Dedifferentiated amniotic fluid mesenchymal stem cell (primary cell): ENCODE measurements around the gene MSI2.

Experiments used
- DNase-seq: peaks from one replicate; pipeline ENCODE4 v3.0.0-alpha.2; 2016; ENCODE audit errors: extremely low spot score

MSI2 gene

DNA sequence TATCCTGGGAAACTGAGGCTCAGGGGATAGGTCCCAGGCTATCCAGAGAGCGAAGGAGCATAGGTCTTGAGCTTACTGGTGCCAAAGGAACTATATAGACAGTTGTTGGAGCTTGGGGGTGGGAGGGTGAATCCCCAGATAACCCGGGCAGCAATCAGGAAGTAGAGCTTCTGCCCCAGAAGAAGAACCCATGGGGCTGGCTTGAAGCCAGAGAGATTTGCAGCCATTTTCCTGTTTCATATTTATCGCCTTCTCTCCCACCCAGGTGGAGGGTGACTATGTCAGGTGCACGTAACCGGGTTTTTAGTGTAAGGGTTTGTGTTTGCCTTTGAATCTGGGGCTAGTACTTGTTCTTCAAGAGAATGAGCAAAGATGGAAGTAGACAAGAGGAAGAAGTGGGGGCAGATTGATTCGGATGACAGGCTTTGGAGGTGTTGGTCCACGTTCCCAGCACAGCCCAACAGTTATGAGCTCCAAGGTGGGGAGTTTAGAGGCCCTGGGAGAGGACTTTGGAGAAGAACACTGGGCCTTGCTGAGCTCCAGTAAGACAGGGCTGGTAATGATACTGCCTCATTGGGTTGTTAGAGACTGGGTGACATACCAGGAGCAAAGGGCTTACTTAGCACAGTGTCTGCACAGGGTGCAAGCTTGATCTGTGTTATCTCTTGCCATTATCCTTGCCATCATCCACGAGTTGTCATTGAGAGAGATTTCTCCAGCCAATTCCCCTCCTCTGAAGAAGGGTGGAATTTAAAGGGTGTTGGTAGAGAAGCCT lies 343.1 kb downstream of the MSI2 start:
- no peak for DNase-seq

DNA sequence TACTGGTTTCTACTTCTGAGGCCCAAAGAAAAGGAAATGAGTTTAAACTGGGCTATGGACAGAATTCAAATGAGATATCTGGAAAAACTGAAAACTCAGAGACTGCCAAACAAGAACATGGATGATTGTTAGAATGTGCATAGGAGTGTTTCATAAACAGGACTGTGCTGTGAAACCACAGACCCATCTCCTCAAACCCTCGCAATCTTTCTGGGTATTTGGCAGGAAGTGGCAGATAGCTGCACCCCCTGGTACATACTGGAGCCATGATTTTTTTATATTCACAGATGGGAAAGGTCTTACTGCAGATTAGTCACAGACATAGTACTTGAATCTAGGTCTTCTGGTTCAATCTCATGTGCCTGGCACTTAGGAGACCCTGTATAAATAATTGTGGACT lies 343.8 kb downstream of the MSI2 start:
- no peak for DNase-seq

DNA sequence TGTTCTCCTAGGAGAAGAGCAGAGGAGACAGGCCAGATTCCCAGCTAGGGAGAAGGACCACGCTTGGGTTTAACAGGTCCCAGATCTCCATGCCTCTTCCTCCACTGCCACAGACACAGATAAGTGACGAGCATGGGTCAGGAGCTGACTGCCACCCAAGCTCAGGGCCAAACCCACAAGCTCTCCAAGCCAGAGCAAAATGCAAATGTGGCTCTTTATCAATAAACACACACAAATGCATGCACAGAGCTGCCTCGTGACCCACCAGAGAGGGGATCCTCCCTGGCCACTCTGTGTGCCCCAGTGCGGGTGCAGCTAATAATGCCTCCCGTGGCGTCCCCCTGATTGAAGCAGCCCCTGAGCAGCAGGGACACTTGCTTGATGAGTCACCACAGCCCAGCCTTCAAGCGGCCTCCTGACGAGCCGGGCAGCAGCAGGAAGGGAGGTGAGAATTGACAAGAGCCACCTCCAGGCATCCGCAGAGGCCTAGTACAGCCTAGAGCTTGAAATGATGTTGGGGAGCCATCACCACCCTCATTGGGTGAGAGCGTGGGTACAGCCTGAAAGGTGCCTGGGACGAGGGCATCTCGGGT lies 344.9 kb downstream of the MSI2 start:
- DNase-seq, result no peak

DNA sequence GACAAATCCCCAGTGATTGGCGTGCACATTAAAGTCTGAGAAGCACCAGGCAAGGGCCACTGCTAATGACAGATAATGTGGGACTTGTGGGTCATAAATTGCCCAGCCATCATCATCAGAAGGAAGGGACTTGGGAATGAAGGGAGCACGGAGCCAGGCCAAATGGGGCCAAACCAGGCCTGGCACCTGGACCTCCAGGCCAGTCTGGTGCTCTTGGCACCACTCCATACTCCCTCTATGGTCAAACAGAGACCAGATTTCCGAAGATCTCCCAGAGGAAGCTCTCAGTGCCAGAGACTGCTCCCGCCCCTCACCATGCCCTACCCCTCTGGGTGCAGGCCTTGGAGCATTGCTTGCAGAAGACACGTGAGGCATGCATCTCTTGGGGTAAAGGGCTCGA lies 346.6 kb downstream of the MSI2 start:
- no peak for DNase-seq

DNA sequence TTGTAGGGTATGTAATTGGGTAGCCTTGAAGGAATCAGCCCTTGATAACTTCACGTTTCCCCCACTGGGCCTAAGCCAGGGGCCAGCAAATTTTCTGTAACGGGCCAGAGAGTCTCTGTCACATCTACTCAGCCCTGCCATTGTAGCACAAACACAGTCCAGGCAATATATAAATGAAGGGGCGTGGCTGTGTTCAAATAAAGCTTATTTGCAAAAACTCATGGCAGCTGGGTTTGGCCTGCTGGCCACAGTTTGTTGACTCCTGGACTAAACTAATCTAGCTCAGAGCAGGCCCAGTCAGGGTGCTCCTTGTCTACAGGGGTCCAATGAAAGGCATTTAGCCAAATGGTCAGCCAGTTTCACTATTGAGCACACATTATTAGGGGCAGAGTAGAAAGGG lies 347.2 kb downstream of the MSI2 start:
- DNase-seq, result no peak

DNA sequence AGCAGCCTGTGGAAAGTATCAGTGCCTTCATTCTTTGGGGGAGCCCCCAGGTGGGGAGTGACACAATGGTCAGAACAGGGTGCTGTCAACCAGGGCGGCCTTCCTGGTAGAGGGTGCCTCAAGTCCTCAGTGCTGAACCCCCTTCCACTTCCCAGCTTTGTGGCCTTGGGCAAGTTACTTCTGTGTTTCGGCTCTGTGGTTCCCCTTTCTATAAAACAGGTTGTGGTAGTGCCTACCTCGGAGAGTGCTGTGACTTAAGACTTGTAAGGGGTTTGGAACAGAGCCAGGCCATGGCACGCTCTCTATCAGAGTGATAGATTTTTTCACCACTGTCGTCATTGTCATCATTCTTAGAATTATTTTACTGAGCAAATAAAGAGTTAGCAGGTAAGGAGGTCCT lies 347.7 kb downstream of the MSI2 start:
- no peak for DNase-seq

DNA sequence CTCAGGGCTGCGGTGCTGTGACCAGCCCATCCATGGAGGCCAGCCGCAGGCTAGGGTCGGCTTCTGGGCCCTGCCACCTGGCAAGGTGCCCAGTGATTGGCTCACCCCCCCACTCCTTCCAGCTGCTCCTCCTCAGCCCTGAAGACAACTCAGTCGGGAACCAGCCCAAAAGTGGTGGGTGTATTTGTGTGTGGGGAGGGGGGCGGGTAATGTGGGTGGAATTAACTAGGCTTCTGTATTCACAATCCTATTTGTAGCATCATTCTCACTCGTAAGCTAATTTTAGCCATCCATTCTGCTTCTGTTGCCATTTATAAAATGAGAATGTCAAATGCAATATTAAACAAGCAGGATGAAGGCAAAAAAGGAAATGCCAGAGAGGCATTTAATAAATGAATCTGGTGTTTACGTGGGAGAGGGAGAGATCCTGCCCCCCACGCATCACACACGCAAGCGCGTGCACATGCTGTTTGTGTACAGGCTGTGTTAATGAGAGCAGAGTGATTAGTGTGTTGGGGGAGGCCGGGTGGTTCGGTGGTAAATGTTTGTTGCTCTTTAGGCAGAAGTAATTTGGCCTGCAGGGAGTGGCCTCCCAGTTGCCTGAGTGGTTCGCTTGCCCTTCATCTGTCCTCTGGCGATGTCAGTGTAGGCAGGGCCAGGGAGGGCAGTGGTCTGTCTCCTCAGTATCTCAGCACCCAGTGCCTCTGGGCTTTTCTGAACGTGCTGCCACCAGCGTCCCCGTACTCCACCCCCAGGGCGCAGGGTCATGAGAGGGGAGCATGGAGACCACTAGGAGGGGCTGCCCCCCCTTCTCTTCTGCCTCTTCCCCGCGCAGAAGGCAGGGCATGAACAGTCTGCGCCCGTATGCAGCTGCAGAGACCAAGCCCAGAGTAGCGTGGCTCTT lies 348.7 kb downstream of the MSI2 start:
- no peak for DNase-seq

DNA sequence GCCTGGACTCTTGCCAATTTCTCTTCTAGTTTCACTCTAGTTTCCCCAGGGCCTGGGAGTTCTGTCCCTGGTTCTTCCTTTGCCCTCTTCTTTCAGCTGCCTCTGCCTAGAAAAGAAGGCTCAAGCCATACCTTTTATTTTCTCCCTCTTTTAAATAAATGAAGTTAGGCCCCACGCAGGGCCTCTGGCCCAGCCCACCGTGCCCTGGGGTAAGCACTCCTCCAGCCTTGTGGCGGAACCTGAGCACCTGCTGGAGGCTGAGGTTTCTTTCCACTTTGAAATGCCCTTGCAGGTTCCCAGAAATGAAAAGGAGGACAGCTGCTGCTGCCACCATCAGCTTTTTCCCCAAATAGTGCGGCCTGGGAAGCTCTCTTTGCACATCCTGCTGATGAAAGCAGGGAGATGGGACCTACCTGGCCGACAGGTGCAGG lies 349.4 kb downstream of the MSI2 start:
- peak; percentile 52 for DNase-seq

DNA sequence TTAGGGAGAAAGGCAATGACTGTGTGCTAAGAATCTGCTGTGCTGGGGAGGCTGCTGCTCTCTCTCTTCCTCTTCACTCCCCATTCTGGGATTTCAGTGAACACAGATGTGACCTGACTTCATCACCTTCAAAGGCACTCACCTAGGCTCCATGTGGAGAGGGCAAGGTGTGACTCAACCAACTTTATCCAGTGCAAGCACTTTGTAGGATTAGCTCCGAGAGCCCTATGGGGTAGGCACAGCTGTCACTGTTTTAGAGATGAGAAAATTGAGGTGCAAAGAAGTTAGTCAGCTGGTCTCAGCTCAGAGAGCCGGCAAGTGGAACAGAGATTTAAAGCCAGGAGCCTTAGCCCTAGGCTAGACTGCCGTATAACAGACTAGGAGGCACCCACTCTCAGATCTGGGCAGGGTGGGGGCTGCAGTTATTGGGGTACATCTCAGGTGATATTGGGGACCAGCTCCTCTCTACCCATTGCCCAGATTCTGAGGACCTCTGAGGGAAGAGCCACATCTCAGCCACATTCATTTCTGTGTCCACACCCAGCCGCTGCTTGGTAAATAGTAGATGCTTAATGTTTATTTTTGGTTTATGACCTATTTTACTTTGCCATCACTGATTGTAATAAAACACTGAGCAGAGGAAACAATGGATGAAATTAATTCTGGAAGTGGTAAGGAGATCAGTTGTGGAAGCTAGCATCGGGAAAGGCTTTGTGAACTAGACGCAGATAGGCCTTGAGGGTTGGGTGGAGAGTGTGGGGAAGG lies 350.0 kb downstream of the MSI2 start:
- no peak for DNase-seq

DNA sequence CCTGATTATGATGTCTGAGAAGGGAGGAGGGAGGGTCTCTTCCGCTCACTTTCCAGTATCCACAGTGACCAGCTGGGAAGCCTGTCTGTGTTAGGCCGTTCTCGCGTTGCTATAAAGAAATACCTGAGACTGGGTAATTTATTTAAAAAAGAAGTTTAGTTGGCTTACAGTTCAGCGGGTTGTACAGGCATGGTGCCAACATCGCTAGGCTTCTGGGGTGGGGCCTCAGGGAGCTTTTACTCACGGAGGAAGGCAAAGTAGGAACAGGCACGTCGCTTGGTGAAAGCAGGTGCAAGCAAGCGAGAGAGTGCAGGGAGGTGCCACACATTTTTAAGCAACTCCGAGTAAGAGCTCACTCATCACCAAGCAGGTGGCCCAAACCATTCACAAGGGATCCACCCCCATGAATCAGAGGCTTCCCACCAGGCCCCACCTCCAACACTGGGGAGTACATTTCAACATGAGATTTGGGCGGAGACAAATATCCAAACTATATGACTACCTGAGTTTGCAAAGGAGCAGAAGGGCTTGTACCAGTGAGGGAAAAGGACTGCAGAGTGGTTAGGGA lies 351.3 kb downstream of the MSI2 start:
- DNase-seq, result no peak

DNA sequence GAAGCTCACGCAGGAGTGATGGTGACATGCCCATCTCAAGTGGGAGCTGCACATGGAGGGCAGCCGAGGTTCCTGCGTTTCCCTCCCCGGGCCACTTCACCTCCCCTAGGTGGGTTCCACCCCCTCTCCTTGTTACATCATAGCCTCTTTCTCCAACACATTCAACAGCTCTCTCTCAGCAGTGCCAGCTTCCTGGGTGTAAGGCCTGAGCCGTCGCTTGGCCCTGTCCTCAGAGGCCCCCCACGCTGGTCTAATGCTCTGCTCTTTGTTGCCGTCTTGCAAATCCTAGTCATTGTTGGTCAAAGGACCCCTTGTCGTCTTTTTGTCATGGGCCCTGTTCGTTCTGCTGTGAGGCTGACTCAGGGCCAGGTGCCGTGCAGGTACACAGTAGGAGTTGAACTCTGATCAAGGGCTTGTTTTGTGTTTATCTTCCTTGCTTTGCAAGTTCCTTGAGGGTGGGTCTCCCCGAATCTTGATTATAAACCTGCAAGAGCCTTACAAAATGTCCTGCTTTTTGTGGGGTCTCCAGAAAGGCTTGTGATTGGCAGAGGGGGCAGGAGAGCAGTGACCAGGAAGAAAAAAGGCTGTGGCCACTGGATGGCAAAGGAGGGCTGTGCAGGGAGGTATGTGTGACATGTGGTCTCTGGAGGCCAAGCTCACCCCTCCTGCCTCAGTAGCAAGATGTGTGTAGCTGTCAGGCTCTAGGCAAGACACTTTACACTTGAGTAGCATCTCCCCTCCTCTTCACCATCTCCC lies 352.2 kb downstream of the MSI2 start:
- DNase-seq, result no peak

DNA sequence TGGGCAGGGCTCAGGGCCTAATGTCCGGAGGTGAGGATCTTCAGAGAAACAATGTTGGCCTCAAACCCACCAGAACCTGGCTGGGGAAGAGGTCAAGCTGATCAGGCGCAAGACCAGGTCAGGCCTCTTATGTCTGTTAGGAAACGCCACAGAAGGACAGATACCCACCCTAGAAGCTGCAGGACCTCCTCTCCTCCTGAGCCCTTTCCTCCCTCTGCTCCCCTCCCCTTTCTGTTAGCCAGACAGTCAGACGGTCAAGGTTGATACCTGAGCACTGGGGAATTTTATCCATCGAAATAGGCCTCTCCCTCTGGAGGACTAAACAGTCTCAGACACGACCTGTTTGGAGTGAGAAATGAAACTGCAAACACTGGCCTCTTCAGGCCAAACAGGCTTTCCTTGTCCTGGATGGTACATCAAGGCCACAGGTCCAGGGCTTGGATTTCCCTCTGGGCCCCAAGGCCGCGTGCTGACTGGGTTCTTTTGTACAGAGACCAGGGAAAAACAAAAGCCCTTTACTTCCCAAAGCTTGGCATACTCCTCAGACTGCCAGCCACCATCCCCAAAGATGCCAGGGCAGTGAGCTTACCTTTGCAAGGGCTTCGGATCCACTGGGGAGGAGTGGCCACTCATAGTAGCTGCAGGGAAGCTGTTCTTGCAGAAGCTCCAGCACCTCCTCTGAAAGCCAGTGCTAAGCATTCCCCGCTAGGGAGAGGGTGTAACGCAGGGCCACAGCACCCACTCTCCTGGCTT lies 353.0 kb downstream of the MSI2 start:
- DNase-seq, result no peak

DNA sequence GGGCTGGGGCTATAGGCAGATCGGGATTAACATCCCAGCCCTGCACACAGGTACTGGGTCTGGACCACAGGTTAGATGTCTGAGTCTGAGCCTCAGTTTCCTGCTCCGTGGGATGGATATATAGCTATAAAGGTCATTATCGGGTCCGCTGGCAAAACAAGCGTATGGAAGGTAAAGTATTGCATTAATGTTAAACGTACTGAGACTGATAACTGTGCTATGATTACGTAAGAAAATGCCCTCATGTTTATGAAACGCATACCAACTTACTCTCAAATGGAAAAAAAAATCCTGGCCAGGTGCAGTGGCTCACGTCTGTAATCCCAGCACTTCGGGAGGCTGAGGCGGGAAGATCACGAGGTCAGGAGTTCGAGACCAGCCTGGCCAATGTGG lies 353.6 kb downstream of the MSI2 start:
- DNase-seq, result no peak

DNA sequence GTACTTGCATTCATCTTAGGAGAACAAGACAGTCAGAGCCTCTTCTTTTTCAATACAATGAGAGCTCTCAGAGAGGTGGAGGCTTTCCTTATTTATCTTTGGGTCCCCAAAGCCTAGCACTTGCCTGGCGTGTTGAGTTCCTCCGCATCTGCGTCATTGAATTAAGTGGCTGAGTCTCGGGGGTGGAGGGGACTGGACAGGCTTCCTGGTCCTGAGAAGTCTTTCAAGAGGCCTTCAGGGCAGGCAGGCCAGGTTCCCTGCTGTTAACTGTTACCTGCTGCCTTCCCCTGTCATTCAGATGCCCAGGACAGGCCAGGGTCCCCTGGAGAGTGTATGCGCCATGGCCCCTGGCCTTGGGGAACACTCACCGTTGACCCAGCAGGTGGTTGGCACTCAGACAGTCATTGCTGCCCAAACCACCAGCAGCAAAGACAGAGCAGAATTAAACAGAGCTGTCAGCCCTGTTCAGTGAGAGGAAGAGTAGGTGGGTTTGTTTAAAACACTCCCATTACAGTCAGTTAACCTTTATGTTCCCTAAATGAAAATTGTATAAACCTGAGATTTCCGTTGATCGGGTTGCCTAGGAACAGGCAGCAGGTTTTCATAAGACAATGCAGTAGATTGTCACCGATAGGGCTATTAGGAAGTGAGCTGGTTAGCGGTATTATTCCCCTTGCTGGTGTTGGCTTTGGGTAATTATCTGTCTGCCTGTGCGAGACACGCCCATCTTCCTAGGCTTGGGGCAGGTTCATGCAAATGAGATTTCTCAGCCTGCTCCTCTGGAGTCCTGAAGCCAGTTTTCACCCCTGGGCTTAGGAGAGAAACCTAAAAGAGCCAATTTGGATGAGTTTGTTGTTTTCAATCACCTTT lies 356.1 kb downstream of the MSI2 start:
- no peak for DNase-seq

DNA sequence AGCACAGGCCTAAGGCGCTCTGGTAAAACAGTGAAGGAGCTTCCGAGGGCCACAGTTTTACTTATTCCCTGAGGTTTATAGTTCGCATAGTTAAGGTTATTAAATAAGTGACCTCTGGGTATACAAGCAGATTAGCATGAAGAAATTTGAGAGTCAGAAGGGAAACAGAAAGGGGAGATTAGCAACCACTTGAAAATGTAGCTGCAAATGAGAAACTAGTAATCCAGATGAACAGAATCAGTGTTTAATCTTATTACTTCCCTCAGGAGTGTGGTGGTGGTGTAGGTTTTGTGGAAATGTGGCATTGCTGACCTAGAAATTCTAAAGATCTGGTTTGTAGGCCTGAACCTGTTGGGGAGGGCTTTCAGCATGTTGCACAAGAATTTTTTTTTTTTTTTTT lies 358.4 kb downstream of the MSI2 start:
- DNase-seq, result no peak

DNA sequence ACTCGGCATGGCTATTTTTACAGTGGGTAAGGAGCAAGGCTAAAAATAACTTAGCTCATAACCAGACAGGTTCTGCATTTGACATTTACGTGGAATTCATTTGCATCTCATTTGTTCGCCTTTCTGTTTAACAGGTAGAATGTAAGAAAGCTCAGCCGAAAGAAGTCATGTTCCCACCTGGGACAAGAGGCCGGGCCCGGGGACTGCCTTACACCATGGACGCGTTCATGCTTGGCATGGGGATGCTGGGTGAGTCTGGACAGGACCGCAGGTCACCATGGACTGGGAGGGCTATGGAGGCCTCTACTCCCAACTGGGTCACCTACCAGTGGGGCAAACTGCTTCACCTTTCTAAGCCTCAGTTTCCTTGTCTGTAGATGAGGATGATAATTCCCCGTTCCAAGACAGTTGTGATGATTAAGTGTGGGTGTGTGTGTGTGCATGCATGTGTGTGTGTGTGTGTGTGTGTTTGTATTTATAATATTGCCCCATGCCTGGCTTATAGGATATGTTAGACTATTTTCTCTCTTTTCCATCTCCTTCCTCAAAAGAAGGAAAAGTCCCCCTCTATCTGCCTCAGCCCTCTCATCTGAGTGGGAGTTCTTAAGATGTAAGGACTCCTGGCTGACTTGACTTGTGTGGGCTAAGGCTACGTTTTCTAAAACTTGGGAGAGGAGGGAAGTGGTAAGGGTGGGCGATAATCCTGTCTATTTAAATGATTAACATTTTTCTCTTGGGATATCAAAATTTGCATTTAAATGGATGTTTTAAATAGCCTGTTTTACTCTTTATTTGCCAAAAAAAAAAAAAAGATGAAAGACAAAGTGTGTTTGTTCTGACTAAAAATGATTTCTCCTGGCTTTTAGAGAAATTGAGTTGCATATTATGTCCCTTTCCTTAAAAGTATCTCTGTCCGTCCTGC lies 359.8 kb downstream of the MSI2 start:
- DNase-seq, result no peak

DNA sequence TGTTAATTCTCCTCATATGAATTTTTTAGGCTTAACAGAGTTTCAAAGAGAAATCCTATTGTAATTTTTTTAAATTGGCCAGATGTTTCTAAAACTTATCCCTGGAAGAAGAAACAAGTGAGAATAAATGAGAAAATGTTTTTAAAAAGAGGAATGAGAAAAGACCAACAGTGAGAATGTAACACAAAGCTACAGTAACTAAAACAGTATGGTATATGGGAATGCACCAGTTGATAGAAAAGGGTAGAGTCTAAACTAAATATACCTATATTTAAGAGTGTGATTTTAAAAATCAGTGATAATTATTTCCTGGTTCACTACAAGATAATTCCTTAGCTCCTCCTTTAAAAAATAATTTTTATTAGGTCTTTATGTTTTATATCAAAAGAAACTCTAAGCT lies 360.9 kb downstream of the MSI2 start:
- no peak for DNase-seq
